WERI-Rb-1 (cell line): Measurements from ENCODE around the gene TSPAN5.
"Not testable (repeated sequence)": the region's sequence is repeated elsewhere in the genome, so short reads cannot be mapped to it uniquely, and the experiment has no call there.

Experiments used
- DNase-seq: peaks from one replicate; pipeline ENCODE4 v3.0.0-alpha.2; 2020
- H3K27ac ChIP-seq: fragments of 250-450 bp; sonication (Bioruptor Pico); 2 replicates; pipeline ENCODE4 v1.5.1; 2020; ENCODE audit warnings: mild to moderate bottlenecking, moderate library complexity
- H3K27me3 ChIP-seq: fragments of 250-450 bp; sonication (Bioruptor Pico); 2 replicates; pipeline ENCODE4 v1.5.1; 2021; ENCODE audit warnings: mild to moderate bottlenecking, low read depth, moderate library complexity; ENCODE audit not compliant: insufficient read depth, severe bottlenecking
- H3K36me3 ChIP-seq: fragments of 250-450 bp; sonication (Bioruptor Pico); 2 replicates; pipeline ENCODE4 v1.5.1; 2020; ENCODE audit warnings: mild to moderate bottlenecking, moderate library complexity
- H3K4me3 ChIP-seq: 2 replicates; pipeline ENCODE4 v1.5.1; 2011; ENCODE audit warnings: low read depth, mild to moderate bottlenecking, control low read depth, low read length
- H3K9me3 ChIP-seq: fragments of 250-450 bp; sonication (Bioruptor Pico); 2 replicates; pipeline ENCODE4 v1.5.1; 2021; ENCODE audit warnings: mild to moderate bottlenecking, moderate library complexity; ENCODE audit not compliant: severe bottlenecking
- TF ChIP-seq, protein P1 (sequence below): IDR thresholded peaks from 2 replicates; pipeline ENCODE4 v1.5.1; 2011; ENCODE audit warnings: low read depth, mild to moderate bottlenecking, control low read depth, inconsistent platforms, low read length

Gene TSPAN5

DNA sequence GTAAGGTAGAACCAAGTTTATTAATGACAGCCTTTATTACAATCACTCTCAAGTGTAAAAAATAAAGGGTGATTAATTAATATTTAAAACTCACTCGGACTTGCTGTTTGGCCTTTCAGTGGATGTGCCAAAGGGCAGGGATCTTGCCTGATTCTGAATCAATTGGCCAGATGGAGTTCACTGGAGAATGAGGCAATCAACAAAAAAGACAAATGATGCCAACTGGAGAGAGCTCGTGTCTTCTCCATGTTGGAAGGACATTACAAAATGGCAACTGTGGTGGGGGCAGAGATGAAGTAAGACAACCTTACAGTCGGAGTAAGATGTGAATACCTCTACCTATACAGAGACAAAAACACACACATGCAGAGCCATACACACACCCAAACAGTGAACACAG is 188.0 kb downstream of the TSPAN5 start:
- TF ChIP-seq, protein P1, sequence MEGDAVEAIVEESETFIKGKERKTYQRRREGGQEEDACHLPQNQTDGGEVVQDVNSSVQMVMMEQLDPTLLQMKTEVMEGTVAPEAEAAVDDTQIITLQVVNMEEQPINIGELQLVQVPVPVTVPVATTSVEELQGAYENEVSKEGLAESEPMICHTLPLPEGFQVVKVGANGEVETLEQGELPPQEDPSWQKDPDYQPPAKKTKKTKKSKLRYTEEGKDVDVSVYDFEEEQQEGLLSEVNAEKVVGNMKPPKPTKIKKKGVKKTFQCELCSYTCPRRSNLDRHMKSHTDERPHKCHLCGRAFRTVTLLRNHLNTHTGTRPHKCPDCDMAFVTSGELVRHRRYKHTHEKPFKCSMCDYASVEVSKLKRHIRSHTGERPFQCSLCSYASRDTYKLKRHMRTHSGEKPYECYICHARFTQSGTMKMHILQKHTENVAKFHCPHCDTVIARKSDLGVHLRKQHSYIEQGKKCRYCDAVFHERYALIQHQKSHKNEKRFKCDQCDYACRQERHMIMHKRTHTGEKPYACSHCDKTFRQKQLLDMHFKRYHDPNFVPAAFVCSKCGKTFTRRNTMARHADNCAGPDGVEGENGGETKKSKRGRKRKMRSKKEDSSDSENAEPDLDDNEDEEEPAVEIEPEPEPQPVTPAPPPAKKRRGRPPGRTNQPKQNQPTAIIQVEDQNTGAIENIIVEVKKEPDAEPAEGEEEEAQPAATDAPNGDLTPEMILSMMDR = no peak
- Histone ChIP-seq H3K9me3 (no peaks in the 10 kb centered on the region), H3K4me3 (no peak overlapping the region), H3K27ac (no peak overlapping the region), H3K27me3 (no peaks in the 10 kb centered on the region), H3K36me3 (peaks cover 33% of the 10 kb centered on the region)
- DNase-seq = no peak

DNA sequence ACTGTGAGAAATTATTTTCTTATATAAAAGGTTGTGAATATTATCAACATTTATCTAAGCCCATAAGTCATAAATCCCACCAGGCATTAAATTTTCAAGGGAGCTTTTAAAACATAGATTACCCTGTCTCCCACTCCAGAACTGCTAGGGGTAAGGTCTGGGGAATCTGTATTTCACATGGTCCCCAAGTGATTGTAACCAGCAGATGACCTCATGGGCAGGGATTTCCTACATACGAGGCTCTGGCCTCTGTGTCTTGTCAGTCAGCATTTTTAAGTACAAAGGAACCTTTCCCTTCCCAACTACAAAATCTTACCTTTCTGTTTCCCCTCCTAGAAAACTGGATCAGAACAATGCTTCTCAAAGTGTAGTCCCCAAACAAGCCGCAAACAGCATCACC is 188.6 kb downstream of the TSPAN5 start:
- TF ChIP-seq, protein P1 = no peak
- no peak overlapping the region for H3K27ac ChIP-seq
- H3K36me3 ChIP-seq = peaks cover 27% of the 10 kb centered on the region
- H3K4me3 ChIP-seq = no peak overlapping the region
- no peaks in the 10 kb centered on the region for H3K27me3 ChIP-seq
- H3K9me3 ChIP-seq = no peaks in the 10 kb centered on the region
- DNase-seq = no peak

DNA sequence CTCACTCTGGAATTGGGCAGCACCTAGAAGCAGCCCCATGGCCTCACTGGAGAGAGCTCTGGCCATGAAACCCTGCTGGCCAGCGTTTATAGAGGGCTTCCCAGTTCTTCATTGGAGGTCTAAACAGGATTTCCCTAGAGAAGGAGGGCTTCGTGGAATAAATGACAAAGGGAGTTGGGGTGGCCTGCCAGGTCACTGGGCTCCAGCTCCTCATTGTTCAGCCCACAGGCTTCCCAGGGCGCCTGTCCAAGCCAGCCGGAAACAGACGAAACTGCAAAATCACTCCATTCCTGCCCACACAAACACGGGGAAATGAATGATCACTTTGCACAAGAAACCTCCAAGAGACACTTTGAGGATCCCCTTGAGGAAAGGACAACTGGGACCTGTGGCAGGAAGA is 189.7 kb downstream of the TSPAN5 start:
- Histone ChIP-seq H3K27me3 (no peaks in the 10 kb centered on the region), H3K36me3 (peaks cover 20% of the 10 kb centered on the region), H3K9me3 (no peaks in the 10 kb centered on the region), H3K4me3 (no peak overlapping the region), H3K27ac (no peak overlapping the region)
- DNase-seq = no peak
- TF ChIP-seq, protein P1 = no peak

DNA sequence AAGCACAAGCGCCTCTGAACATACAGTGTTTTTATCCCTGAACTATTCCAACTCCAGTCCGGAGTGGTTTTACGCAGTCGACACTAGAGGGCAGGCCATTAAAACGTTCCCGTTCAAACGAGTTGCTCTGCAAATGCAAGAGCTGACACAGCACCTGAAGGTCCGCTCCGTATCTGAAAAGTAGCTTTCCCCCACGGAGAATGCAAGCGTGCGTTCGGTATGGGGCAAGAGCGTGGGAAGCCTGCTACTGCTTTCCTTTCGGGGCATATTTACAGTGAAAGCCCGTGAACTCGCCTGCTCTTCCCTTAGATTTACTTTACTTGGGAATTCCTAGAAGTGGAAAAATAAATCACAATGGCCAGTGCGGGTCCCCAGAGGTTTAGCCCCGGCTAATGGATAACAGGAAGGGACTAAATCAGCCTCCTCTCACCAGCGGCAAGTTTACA is 190.8 kb downstream of the TSPAN5 start:
- Histone ChIP-seq H3K27me3 (no peaks in the 10 kb centered on the region), H3K4me3 (peak overlapping the region; percentile 46), H3K27ac (no peak overlapping the region), H3K9me3 (no peaks in the 10 kb centered on the region), H3K36me3 (peaks cover 13% of the 10 kb centered on the region)
- DNase-seq = peak; percentile 87
- TF ChIP-seq, protein P1 = peak; percentile 87

DNA sequence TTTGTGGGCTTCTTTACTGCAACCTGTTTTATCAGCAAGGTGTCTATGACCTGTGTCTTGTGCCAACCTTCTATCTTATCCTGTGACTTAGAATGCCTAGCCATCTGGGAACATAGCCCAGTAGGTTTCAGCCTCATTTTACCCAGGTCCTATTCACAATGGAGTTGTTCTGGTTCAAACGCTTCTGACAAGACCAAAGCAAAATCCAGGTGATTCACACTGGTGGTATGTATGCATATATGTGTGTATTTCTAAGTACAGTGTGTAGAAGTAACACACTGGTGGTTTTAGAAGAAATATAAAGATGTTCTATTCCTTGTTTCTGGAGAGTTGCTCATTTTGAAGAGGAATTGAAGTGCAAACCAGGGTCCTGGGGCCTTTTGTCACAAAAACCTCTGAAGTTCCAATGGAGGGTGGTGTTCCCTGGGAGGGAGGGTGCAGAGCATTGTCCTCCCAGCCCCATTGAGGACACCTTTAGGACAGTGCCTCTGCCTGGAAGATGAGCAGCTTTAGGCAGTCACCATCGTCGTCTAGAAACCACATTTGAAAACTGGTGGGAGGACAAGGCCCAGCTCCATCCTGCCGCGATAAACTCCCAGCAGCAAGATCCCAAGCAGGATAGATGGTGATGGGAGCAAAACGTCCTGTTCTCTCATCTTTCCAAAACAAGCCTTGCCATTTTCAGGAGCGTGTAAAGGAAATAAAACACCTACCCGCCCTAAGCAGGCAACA is 191.4 kb downstream of the TSPAN5 start:
- Histone ChIP-seq H3K27ac (no peak overlapping the region), H3K36me3 (peaks cover 9% of the 10 kb centered on the region), H3K9me3 (no peaks in the 10 kb centered on the region), H3K27me3 (no peaks in the 10 kb centered on the region), H3K4me3 (no peak overlapping the region)
- TF ChIP-seq, protein P1 = no peak
- DNase-seq = no peak

DNA sequence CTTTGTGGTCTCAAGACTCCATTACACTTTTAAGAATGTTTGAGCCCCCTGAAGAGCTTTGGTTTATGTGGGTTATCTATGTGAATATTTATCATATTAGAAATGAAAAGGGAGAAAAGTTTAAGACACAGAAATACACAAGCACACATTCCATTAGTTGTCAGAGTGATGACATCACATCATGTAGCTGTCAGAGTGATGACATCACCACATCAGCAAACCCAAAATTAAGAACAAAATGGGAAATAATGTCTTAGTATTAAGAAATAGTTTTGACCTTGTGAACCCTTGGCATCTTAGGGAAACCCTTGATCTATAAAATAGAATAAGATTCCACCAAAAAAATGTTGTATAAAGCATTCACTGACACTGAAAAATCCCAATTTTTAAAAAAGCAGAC is 195.9 kb downstream of the TSPAN5 start:
- H3K36me3 ChIP-seq = no peaks in the 10 kb centered on the region
- peaks cover 4% of the 10 kb centered on the region for H3K9me3 ChIP-seq

DNA sequence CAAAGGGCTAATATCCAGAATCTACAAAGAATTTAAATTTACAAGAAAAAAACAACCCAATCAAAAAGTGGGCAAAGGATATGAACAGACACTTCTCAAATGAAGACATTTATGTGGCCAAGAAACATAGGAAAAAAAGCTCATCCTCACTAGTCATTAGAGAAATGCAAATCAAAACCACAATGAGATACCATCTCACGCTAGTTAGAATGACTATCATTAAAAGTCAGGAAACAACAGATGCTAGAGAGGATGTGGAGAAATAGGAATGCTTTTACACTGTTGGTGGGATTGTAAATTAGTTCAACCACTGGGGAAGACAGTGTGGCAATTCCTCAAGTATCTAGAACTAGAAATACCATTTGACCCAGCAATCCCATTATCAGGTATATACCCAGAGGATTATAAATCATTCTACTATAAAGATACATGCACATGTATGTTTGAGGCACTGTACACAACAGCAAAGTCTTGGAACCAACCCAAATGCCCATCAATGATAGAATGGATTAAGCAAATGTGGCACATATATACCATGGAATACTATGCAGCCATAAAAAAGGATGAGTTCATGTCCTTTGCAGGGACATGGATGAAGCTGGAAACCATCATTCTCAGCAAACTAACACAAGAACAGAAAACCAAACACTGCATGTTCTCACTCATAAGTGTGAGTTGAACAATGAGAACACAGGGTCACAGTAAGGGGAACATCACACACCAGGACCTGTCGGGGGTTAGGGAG is 197.1 kb downstream of the TSPAN5 start:
- H3K9me3 ChIP-seq, H3K36me3 ChIP-seq, DNase-seq, H3K27me3 ChIP-seq, H3K27ac ChIP-seq, H3K4me3 ChIP-seq: not testable (repeated sequence)

More for the DNA sequence above, 195.9 kb downstream of the TSPAN5 start:
- Histone ChIP-seq H3K27ac (no peak overlapping the region), H3K4me3 (no peak overlapping the region), H3K27me3 (no peaks in the 10 kb centered on the region)
- TF ChIP-seq, protein P1 = no peak
- DNase-seq = no peak

DNA sequence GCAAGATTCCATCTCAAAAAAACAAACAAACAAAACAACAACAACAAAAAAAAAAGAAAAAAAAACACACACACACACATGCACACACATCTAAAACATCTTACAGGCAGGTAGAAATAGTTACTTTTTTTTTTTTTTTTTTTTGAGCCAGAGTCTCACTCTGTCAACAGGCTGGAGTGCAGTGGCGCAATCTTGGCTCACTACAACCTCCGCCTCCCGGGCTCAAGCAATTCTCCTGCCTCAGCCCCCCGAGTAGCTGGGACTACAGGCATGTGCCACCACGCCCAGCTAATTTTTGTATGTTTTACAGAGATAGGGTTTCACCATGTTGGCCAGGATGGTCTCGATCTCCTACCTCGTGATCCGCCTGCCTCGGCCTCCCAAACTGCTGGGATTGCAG is 201.0 kb downstream of the TSPAN5 start:
- H3K27ac ChIP-seq, DNase-seq, H3K27me3 ChIP-seq, H3K9me3 ChIP-seq, H3K36me3 ChIP-seq, H3K4me3 ChIP-seq: not testable (repeated sequence)
